ENCODE data around the gene BNIP1.

DNA sequence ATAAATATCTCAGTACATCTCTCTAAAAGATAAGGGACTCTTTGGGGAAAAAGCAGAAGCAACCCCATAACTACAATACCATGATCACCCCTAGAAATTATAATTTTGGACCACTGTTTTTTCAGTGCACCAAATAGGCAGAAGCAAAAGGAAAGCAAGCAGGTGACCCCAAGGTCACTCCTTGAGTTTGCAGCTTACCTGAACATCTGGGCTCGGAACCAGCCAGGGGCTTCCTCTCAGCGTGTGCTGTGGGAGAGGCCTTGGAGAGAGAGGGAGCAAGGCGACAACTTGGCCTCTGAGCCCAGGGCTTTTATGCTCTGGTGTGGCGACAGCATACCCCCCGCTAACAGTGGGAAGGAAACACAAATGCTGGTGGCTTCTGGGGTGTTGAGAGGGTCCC is 16.8 kb downstream of the BNIP1 start:
- TF ChIP-seq, protein P1, sequence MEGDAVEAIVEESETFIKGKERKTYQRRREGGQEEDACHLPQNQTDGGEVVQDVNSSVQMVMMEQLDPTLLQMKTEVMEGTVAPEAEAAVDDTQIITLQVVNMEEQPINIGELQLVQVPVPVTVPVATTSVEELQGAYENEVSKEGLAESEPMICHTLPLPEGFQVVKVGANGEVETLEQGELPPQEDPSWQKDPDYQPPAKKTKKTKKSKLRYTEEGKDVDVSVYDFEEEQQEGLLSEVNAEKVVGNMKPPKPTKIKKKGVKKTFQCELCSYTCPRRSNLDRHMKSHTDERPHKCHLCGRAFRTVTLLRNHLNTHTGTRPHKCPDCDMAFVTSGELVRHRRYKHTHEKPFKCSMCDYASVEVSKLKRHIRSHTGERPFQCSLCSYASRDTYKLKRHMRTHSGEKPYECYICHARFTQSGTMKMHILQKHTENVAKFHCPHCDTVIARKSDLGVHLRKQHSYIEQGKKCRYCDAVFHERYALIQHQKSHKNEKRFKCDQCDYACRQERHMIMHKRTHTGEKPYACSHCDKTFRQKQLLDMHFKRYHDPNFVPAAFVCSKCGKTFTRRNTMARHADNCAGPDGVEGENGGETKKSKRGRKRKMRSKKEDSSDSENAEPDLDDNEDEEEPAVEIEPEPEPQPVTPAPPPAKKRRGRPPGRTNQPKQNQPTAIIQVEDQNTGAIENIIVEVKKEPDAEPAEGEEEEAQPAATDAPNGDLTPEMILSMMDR (IDR thresholded peaks at IDR 0.05), result no peak
- TF ChIP-seq POLR2A (IDR thresholded peaks at IDR 0.05), result no peak
